ENCODE measurements around the gene GMPPA.

DNA sequence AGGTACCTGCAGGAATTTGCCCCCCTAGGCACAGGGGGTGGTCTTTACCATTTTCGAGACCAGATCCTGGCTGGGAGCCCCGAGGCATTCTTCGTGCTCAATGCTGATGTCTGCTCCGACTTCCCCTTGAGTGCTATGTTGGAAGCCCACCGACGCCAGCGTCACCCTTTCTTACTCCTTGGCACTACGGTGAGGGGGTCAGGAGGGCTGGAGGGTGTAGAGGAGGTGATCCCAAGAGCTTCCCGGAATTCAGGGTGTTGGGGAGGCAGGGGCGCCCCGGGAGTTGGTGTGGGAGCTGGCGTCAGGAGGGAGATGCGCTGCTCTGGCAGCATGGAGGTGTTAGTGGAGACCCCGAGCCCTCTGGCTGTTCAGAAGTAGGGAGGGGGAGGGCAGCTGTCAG lies 3.2 kb downstream of the GMPPA start:
- TF ChIP-seq, protein P1, sequence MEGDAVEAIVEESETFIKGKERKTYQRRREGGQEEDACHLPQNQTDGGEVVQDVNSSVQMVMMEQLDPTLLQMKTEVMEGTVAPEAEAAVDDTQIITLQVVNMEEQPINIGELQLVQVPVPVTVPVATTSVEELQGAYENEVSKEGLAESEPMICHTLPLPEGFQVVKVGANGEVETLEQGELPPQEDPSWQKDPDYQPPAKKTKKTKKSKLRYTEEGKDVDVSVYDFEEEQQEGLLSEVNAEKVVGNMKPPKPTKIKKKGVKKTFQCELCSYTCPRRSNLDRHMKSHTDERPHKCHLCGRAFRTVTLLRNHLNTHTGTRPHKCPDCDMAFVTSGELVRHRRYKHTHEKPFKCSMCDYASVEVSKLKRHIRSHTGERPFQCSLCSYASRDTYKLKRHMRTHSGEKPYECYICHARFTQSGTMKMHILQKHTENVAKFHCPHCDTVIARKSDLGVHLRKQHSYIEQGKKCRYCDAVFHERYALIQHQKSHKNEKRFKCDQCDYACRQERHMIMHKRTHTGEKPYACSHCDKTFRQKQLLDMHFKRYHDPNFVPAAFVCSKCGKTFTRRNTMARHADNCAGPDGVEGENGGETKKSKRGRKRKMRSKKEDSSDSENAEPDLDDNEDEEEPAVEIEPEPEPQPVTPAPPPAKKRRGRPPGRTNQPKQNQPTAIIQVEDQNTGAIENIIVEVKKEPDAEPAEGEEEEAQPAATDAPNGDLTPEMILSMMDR (IDR thresholded peaks at IDR 0.05; ENCODE audit: poor library complexity): no peak
- TF ChIP-seq EZH2 (IDR thresholded peaks at IDR 0.05; ENCODE audit: borderline replicate concordance): no peak
